GM23338 (cell line): Measurements from ENCODE around the gene KLF2.

Experiments
- CREB1 ChIP-seq: fragments of 250-450 bp; sonication (Bioruptor Pico); IDR thresholded peaks from 2 replicates; pipeline ENCODE4 v1.5.0; 2020; ENCODE audit warnings: low read depth, mild to moderate bottlenecking, moderate library complexity
- CTCF ChIP-seq, 2 experiments: fragments of 200-600 bp in 1 of 2; sonication (generic) in 1 of 2; conservative IDR thresholded peaks; 2 replicates each; pipeline versions ENCODE4 v1.5.1 to v1.6.1; 2016 to 2017; ENCODE audit warnings: antibody characterized with exemption in 2 of 2, low read depth in 2 of 2, mild to moderate bottlenecking in 2 of 2, moderate library complexity in 1 of 2
- EZH2 ChIP-seq: fragments of 200-600 bp; sonication (generic); IDR thresholded peaks from one replicate; pipeline ENCODE4 v1.8.0; 2017; ENCODE audit warnings: antibody characterized with exemption, mild to moderate bottlenecking, low read depth; ENCODE audit not compliant: unreplicated experiment
- EZH2phosphoT487 ChIP-seq: fragments of 200-600 bp; sonication (generic); IDR thresholded peaks from one replicate; pipeline ENCODE4 v1.8.1; 2018; ENCODE audit warnings: antibody characterized with exemption; ENCODE audit not compliant: unreplicated experiment
- JUNB ChIP-seq: IDR thresholded peaks from one replicate; pipeline ENCODE4 v1.6.1; 2016; ENCODE audit warnings: antibody characterized with exemption; ENCODE audit not compliant: unreplicated experiment
- POLR2AphosphoS5 ChIP-seq: IDR thresholded peaks from 2 replicates; pipeline ENCODE4 v1.6.1; 2016; ENCODE audit warnings: antibody characterized with exemption, low read depth
- REST ChIP-seq: IDR thresholded peaks from one replicate; pipeline ENCODE4 v1.6.1; 2018; ENCODE audit warnings: antibody characterized with exemption; ENCODE audit not compliant: unreplicated experiment
- ZNF114 ChIP-seq: fragments of 250-450 bp; sonication (Bioruptor Pico); IDR thresholded peaks from 2 replicates; pipeline ENCODE4 v1.5.0; 2020; ENCODE audit warnings: mild to moderate bottlenecking, moderate library complexity

- TF ChIP-seq EZH2phosphoT487 (no peak), CTCF (conservative IDR thresholded peaks at IDR 0.05; ENCODE audit: low read depth in 2 of 2) (no peak), POLR2AphosphoS5 (no peak), EZH2 (no peak), ZNF114 (CRISPR knock-in tag) (no peak), REST (no peak), CREB1 (CRISPR knock-in tag) (no peak), JUNB (no peak)
Measured at GRCh38 chr19:16363133-16363851, 38.7 kb downstream of the KLF2 start.
